Smooth muscle cell (in vitro differentiated cells): Measurements from ENCODE around the gene RHOF. TPM values are rescaled to one million over a fixed set of nuclear protein-coding genes. Genes with fewer than 3 reads are reported as not detected.

Experiments
- DNase-seq: peaks from one replicate; lab custom pipeline; 2025; ENCODE audit not compliant: unreplicated experiment; lab: John Stamatoyannopoulos, UW
- H2AFZ ChIP-seq: fragments of 200-600 bp; sonication (generic); 2 replicates; pipeline ENCODE4 v1.6.0; 2016; ENCODE audit warnings: antibody characterized with exemption, low read depth, mild to moderate bottlenecking
- H3F3A ChIP-seq: fragments of 200-600 bp; sonication (generic); 2 replicates; pipeline ENCODE4 v1.6.0; 2017; ENCODE audit warnings: antibody characterized with exemption, low read depth
- H3K27ac ChIP-seq: fragments of 200-600 bp; sonication (generic); 2 replicates; pipeline ENCODE4 v1.5.1; 2016; ENCODE audit warnings: low read depth, mild to moderate bottlenecking
- H3K27me3 ChIP-seq: fragments of 200-600 bp; sonication (generic); 2 replicates; pipeline ENCODE4 v1.6.1; 2016; ENCODE audit warnings: low read depth, mild to moderate bottlenecking
- H3K36me3 ChIP-seq: fragments of 200-600 bp; sonication (generic); 2 replicates; pipeline ENCODE4 v1.5.1; 2016; ENCODE audit warnings: low read depth
- H3K4me1 ChIP-seq: fragments of 200-600 bp; sonication (generic); 2 replicates; pipeline ENCODE4 v1.5.1; 2016; ENCODE audit warnings: low read depth
- H3K4me2 ChIP-seq: fragments of 200-600 bp; sonication (generic); 2 replicates; pipeline ENCODE4 v1.6.0; 2016; ENCODE audit warnings: mild to moderate bottlenecking
- H3K4me3 ChIP-seq: fragments of 200-600 bp; sonication (generic); 2 replicates; pipeline ENCODE4 v1.5.1; 2016; ENCODE audit warnings: mild to moderate bottlenecking
- H3K79me2 ChIP-seq: fragments of 200-600 bp; sonication (generic); 2 replicates; pipeline ENCODE4 v1.6.0; 2016; ENCODE audit warnings: low read depth, mild to moderate bottlenecking
- H3K9ac ChIP-seq: fragments of 200-600 bp; sonication (generic); 2 replicates; pipeline ENCODE4 v1.6.0; 2016; ENCODE audit warnings: low read depth
- H3K9me3 ChIP-seq: fragments of 200-600 bp; sonication (generic); replicated peaks from 2 replicates; pipeline ENCODE4 v1.5.1; 2016; ENCODE audit warnings: low read depth
- H4K20me1 ChIP-seq: fragments of 200-600 bp; sonication (generic); 2 replicates; pipeline ENCODE4 v1.6.0; 2016; ENCODE audit warnings: low read depth
- WGBS: methylation state at CpG from one replicate; pipeline ENCODE4 v1.1.7; 2016; ENCODE audit warnings: low lambda C conversion rate; 5-methylcytosine and 5-hydroxymethylcytosine counted together
- polyA plus RNA-seq: library from polyadenylated mRNA; unstranded; fragments of >200 nt; fragmentation: Nextera tagmentation; extraction: Ambion mirVana; gene quantifications from 2 replicates; pipeline ENCODE4 v1.2.1, GENCODE V29; 2016
- total RNA-seq: library from RNA; depleted of rRNA; stranded (reverse); fragments of >200 nt; gene quantifications from 2 replicates; pipeline ENCODE4 v1.2.3, GENCODE V29; 2014
- TF ChIP-seq, protein P1 (sequence below): fragments of 200-600 bp; sonication (generic); IDR thresholded peaks from 2 replicates; pipeline ENCODE4 v1.5.1; 2017; ENCODE audit warnings: borderline replicate concordance, mild to moderate bottlenecking, antibody characterized with exemption; ENCODE audit not compliant: insufficient read depth, poor library complexity, severe bottlenecking

Gene RHOF
- total and polyA plus RNA-seq, 2 experiments from 2014 or later, result 15.3 to 25.9 TPM

DNA sequence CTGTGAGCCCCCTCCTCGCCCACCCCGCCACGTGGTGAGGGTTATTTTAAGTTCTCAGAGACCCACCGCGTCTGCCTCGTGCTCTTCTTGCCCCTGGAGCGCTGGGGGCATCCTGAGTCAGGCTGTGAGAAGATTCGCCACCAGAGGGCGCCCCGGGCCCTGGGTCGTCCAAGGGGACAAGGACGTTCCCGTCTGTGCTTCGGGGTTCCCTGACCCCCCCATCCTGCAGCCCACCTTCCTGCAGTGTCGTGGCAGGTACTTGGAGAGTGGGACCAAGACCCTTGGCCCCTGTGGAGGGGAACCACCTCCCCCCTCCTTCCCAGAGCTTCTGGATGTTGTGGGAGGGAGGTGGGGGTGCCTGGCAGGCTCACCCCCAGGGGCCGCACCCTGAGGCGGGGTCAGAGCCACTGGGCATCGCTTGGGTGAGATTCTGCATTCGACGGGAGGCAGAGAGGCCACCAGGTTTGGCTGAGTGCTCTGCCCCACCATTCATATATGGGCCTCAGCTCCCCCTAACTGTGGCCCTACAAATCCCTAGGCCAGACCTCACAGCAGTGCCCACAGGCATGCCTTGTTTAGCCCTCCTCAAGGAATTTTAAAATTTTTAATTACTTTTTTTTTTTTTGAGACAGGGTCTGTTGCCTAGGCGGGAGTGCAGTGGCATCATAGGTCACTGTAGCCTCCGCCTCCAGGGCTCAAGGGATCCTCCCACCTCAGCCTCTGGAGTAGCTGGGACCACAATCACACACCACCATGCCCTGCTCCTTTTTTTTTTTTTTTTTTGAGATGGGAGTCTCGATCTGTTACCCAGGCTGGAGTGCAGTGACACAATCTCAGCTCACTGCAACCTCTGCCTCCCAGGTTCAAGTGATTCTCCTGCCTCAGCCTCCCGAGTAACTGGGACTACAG lies 17.0 kb downstream of the RHOF start:
- DNase-seq, result peak; percentile 48
- no peak overlapping the region for H3K4me3 ChIP-seq
- no peak overlapping the region for H3K9ac ChIP-seq
- no peaks in the 10 kb centered on the region for H3K79me2 ChIP-seq
- H2AFZ ChIP-seq, result no peak overlapping the region
- no peak overlapping the region for H3K27ac ChIP-seq
- no peaks in the 10 kb centered on the region for H3K36me3 ChIP-seq
- 57% methylated on average over 20 of the region's 24 CpGs for WGBS
- H4K20me1 ChIP-seq, result peaks cover 5% of the 10 kb centered on the region
- H3K4me1 ChIP-seq, result no peaks in the 10 kb centered on the region
- H3K27me3 ChIP-seq, result no peaks in the 10 kb centered on the region
- TF ChIP-seq, protein P1, sequence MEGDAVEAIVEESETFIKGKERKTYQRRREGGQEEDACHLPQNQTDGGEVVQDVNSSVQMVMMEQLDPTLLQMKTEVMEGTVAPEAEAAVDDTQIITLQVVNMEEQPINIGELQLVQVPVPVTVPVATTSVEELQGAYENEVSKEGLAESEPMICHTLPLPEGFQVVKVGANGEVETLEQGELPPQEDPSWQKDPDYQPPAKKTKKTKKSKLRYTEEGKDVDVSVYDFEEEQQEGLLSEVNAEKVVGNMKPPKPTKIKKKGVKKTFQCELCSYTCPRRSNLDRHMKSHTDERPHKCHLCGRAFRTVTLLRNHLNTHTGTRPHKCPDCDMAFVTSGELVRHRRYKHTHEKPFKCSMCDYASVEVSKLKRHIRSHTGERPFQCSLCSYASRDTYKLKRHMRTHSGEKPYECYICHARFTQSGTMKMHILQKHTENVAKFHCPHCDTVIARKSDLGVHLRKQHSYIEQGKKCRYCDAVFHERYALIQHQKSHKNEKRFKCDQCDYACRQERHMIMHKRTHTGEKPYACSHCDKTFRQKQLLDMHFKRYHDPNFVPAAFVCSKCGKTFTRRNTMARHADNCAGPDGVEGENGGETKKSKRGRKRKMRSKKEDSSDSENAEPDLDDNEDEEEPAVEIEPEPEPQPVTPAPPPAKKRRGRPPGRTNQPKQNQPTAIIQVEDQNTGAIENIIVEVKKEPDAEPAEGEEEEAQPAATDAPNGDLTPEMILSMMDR, result peak; percentile 80
- no peaks in the 10 kb centered on the region for H3K9me3 ChIP-seq
- H3F3A ChIP-seq, result no peaks in the 10 kb centered on the region
- no peak overlapping the region for H3K4me2 ChIP-seq

DNA sequence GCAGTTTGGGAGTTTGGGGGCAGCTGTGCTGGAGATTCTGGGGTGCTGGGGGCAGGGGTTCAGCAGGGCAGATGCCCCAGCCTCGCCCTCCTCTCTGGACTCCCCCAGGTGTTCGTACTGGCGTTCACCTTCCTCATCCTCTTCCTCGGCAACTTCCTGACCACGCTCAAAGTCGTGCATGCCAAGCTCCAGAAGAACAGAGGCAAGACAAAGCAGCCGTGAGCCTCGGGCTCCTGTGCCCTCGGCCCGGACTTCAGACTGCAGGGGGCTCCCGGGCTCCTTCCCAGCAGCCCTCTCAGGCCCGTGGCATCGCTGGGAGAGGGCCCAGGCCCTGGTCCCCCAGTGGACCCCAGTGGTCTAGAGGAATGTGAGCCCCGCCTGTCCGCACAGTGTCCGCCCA lies 18.0 kb downstream of the RHOF start:
- Histone ChIP-seq H3F3A (no peaks in the 10 kb centered on the region), H3K27me3 (no peaks in the 10 kb centered on the region), H3K9me3 (no peaks in the 10 kb centered on the region), H4K20me1 (no peaks in the 10 kb centered on the region), H3K4me1 (no peaks in the 10 kb centered on the region), H3K79me2 (no peaks in the 10 kb centered on the region), H3K4me3 (no peak overlapping the region), H3K9ac (no peak overlapping the region), H3K4me2 (no peak overlapping the region), H3K27ac (no peak overlapping the region), H2AFZ (no peak overlapping the region), H3K36me3 (no peaks in the 10 kb centered on the region)
- 86% methylated on average over 14 of the region's 16 CpGs for WGBS
- TF ChIP-seq, protein P1, result no peak
- DNase-seq, result no peak

DNA sequence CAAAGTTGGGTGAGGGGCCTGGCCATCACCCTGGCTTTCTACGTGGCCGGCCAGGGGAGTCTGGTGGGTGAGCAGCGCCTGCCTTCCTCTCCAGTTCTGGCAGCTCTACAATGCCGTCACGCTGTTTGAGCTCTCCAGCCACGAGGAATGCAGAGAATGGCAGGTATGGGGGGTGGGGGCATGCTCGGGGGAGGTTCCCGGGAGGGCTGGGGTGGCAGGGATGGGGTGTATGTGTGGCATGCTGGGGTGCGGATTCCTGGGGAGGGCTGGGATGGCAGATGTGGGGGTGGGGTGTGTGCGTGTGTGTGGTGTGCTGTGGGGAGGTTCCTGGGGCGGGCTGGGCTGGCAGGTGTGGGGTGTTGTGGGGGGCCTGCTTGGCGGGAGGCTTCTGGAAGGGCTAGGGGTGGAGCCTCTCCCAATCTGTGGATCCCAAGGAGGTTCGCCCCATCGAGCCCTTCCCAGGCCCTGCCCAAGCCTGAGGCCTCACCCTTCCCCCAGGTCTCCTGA lies 18.5 kb downstream of the RHOF start:
- Histone ChIP-seq H3K4me2 (no peak overlapping the region), H3K9ac (no peak overlapping the region), H3K36me3 (no peaks in the 10 kb centered on the region), H3K27me3 (no peaks in the 10 kb centered on the region), H3F3A (no peaks in the 10 kb centered on the region), H4K20me1 (no peaks in the 10 kb centered on the region), H3K4me3 (no peak overlapping the region), H2AFZ (no peak overlapping the region), H3K9me3 (no peaks in the 10 kb centered on the region), H3K4me1 (no peaks in the 10 kb centered on the region), H3K79me2 (no peaks in the 10 kb centered on the region), H3K27ac (no peak overlapping the region)
- TF ChIP-seq, protein P1, result no peak
- no peak for DNase-seq
- 53% methylated on average over 7 of the region's 14 CpGs for WGBS
